ENCODE data around the gene MIS18A. TPM values are rescaled to one million over a fixed set of nuclear protein-coding genes. Genes with fewer than 3 reads are reported as not detected.
"Not testable (repeated sequence)": the region's sequence is repeated elsewhere in the genome, so short reads cannot be mapped to it uniquely, and the experiment has no call there.

MIS18A gene
- total RNA-seq, 1 donor from 2014 or later: 2.8 TPM

GRCh38 chr21:32308696-32309095, 29.8 kb upstream of the MIS18A start:
- intact Hi-C loops (cut with DNase I): no loop called here
- no peak for ATAC-seq (ENCODE audit: poor library complexity)
- DNase-seq: no peak

- intact Hi-C loops (cut with DNase I): no loop called here
- DNase-seq: no peak
Observed at GRCh38 chr21:32307706-32308105, 28.9 kb upstream of the MIS18A start.

GRCh38 chr21:32306021-32306780, 27.4 kb upstream of the MIS18A start:
- intact Hi-C loops (cut with DNase I): no loop called here
- no peak for DNase-seq

More at GRCh38 chr21:32307706-32308105, 28.9 kb upstream of the MIS18A start:
- no peak for ATAC-seq (ENCODE audit: poor library complexity)

GRCh38 chr21:32304998-32305397, 26.1 kb upstream of the MIS18A start:
- intact Hi-C loops (cut with DNase I): no loop called here
- no peak for DNase-seq
- no peak for ATAC-seq (ENCODE audit: poor library complexity)

More at GRCh38 chr21:32306021-32306780, 27.4 kb upstream of the MIS18A start:
- ATAC-seq (ENCODE audit: poor library complexity): no peak

GRCh38 chr21:32303385-32303784, 24.5 kb upstream of the MIS18A start:
- ATAC-seq (ENCODE audit: poor library complexity): no peak
- DNase-seq: no peak
- intact Hi-C loops (cut with DNase I): no loop called here

GRCh38 chr21:32302560-32302959, 23.7 kb upstream of the MIS18A start:
- ATAC-seq (ENCODE audit: poor library complexity): no peak
- intact Hi-C loops (cut with DNase I): no loop called here
- no peak for DNase-seq

GRCh38 chr21:32301596-32301995, 22.7 kb upstream of the MIS18A start:
- intact Hi-C loops (cut with DNase I): no loop called here
- ATAC-seq (ENCODE audit: poor library complexity) (no peak), DNase-seq (no peak)

- ATAC-seq (ENCODE audit: poor library complexity) (no peak), DNase-seq (no peak)
- intact Hi-C loops (cut with DNase I): no loop called here
Observed at GRCh38 chr21:32300117-32300681, 21.4 kb upstream of the MIS18A start.

- intact Hi-C loops (cut with DNase I): no loop called here
- no peak for DNase-seq
- no peak for ATAC-seq (ENCODE audit: poor library complexity)
Observed at GRCh38 chr21:32299695-32300094, 20.8 kb upstream of the MIS18A start.

GRCh38 chr21:32298658-32299081, 19.8 kb upstream of the MIS18A start, which contains the start of gene MRAP:
Gene MRAP (plus strand): TSS chr21:32298855. CDS start chr21:32298972, 117 bp downstream.
- ATAC-seq (ENCODE audit: poor library complexity) (peak; percentile 25), DNase-seq (no peak)
- intact Hi-C loops (cut with DNase I): no loop called here

GRCh38 chr21:32298148-32298559, 19.3 kb upstream of the MIS18A start:
- DNase-seq (no peak), ATAC-seq (ENCODE audit: poor library complexity) (peak; percentile 72)
- intact Hi-C loops (cut with DNase I): no loop called here

GRCh38 chr21:32297449-32297848, 18.6 kb upstream of the MIS18A start:
- ATAC-seq (ENCODE audit: poor library complexity) (no peak), DNase-seq (no peak)
- intact Hi-C loops (cut with DNase I): no loop called here

GRCh38 chr21:32285476-32285875, 6.6 kb upstream of the MIS18A start:
- intact Hi-C loops (cut with DNase I): no loop called here
- no peak for DNase-seq
- no peak for ATAC-seq (ENCODE audit: poor library complexity)

- no peak for DNase-seq
- intact Hi-C loops (cut with DNase I): no loop called here
- ATAC-seq (ENCODE audit: poor library complexity): no peak
Observed at GRCh38 chr21:32282992-32283391, 4.1 kb upstream of the MIS18A start.

GRCh38 chr21:32281531-32281930, 2.7 kb upstream of the MIS18A start:
- intact Hi-C loops (cut with DNase I): no loop called here
- ATAC-seq (ENCODE audit: poor library complexity) (no peak), DNase-seq (no peak)

- no peak for ATAC-seq (ENCODE audit: poor library complexity)
- DNase-seq: no peak
- intact Hi-C loops (cut with DNase I): no loop called here
Observed at GRCh38 chr21:32279377-32279680, 480 bp upstream of the MIS18A start.

- intact Hi-C loops (cut with DNase I): no loop called here
- ATAC-seq (ENCODE audit: poor library complexity): no peak
- DNase-seq: no peak
Observed at GRCh38 chr21:32278103-32278502, 746 bp downstream of the MIS18A start.

- ATAC-seq (ENCODE audit: poor library complexity) (no peak), DNase-seq (no peak)
- intact Hi-C loops (cut with DNase I): no loop called here
Observed at GRCh38 chr21:32276671-32277070, 2.2 kb downstream of the MIS18A start.

- no peak for ATAC-seq (ENCODE audit: poor library complexity)
- intact Hi-C loops (cut with DNase I): no loop called here
- DNase-seq: no peak
Observed at GRCh38 chr21:32270748-32271147, 8.1 kb downstream of the MIS18A start.

- DNase-seq; intact Hi-C loops (cut with DNase I); ATAC-seq (ENCODE audit: poor library complexity): not testable (repeated sequence)
Observed at GRCh38 chr21:32265321-32265720, 13.5 kb downstream of the MIS18A start.
